OCI-LY1 (cell line): Measurements from ENCODE around the gene TMEM98.
"Not testable (repeated sequence)": the region's sequence is repeated elsewhere in the genome, so short reads cannot be mapped to it uniquely, and the experiment has no call there.

Experiments
- H2AFZ ChIP-seq: fragments of 200-600 bp; sonication (generic), shearing (Covaris generic); 2 replicates; pipeline ENCODE4 v1.6.0; 2014; ENCODE audit warnings: antibody characterized with exemption, mild to moderate bottlenecking, low read length
- H3F3A ChIP-seq: fragments of 200-600 bp; sonication (generic), shearing (Covaris generic); 2 replicates; pipeline ENCODE4 v1.6.0; 2014; ENCODE audit warnings: mild to moderate bottlenecking, antibody characterized with exemption, low read length, moderate library complexity; ENCODE audit not compliant: insufficient read depth
- H3K27ac ChIP-seq: fragments of 200-600 bp; sonication (generic); 2 replicates; pipeline ENCODE4 v1.5.1; 2014; ENCODE audit warnings: low read length, mixed run types, mild to moderate bottlenecking, low read depth; ENCODE audit not compliant: poor library complexity, severe bottlenecking
- H3K27me3 ChIP-seq: fragments of 200-600 bp; sonication (generic); 2 replicates; pipeline ENCODE4 v1.6.0; 2014; ENCODE audit warnings: antibody characterized with exemption, mild to moderate bottlenecking, low read length, moderate library complexity; ENCODE audit not compliant: insufficient read depth
- H3K36me3 ChIP-seq: fragments of 200-600 bp; sonication (generic); 2 replicates; pipeline ENCODE4 v1.6.1; 2014; ENCODE audit warnings: mild to moderate bottlenecking, antibody characterized with exemption, low read length, moderate library complexity, mixed read lengths; ENCODE audit not compliant: insufficient read depth
- H3K4me1 ChIP-seq: fragments of 200-600 bp; sonication (generic); 2 replicates; pipeline ENCODE4 v1.5.1; 2014; ENCODE audit warnings: mild to moderate bottlenecking, low read length, moderate library complexity; ENCODE audit not compliant: insufficient read depth, severe bottlenecking
- H3K4me2 ChIP-seq: fragments of 200-600 bp; sonication (generic), shearing (Covaris generic); 2 replicates; pipeline ENCODE4 v1.6.1; 2014; ENCODE audit warnings: low read length
- H3K4me3 ChIP-seq: fragments of 200-600 bp; sonication (generic); 2 replicates; pipeline ENCODE4 v1.5.1; 2014; ENCODE audit warnings: low read length, low read depth, mild to moderate bottlenecking, mixed read lengths; ENCODE audit not compliant: poor library complexity, severe bottlenecking
- H3K79me2 ChIP-seq: fragments of 200-600 bp; shearing (Covaris generic); 2 replicates; pipeline ENCODE4 v1.6.1; 2016; ENCODE audit warnings: mixed run types, low read length, mixed read lengths; ENCODE audit not compliant: insufficient read depth
- H3K9ac ChIP-seq: fragments of 200-600 bp; sonication (generic), shearing (Covaris generic); 2 replicates; pipeline ENCODE4 v1.6.1; 2014; ENCODE audit warnings: mild to moderate bottlenecking, low read length, mixed read lengths
- H3K9me2 ChIP-seq: fragments of 200-600 bp; sonication (generic), shearing (Covaris generic); 2 replicates; pipeline ENCODE4 v1.6.1; 2014; ENCODE audit warnings: low read depth, mild to moderate bottlenecking, low read length, mixed read lengths
- H3K9me3 ChIP-seq: fragments of 200-600 bp; shearing (Covaris generic); 2 replicates; pipeline ENCODE4 v1.6.1; 2014; ENCODE audit warnings: low read length, mixed read lengths
- H4K20me1 ChIP-seq: fragments of 200-600 bp; sonication (generic), shearing (Covaris generic); 2 replicates; pipeline ENCODE4 v1.6.0; 2016; ENCODE audit warnings: mild to moderate bottlenecking, low read length; ENCODE audit not compliant: insufficient read depth
- CTCF ChIP-seq: fragments of 200-600 bp; sonication (generic), shearing (Covaris generic); IDR thresholded peaks from 2 replicates; pipeline ENCODE4 v1.5.1; 2017; ENCODE audit warnings: mild to moderate bottlenecking, antibody characterized with exemption, low read length, moderate library complexity, mixed read lengths
- EZH2 ChIP-seq: fragments of 200-600 bp; sonication (generic), shearing (Covaris generic); IDR thresholded peaks from 2 replicates; pipeline ENCODE4 v1.8.0; 2017; ENCODE audit warnings: borderline replicate concordance, mixed run types, mild to moderate bottlenecking, antibody characterized with exemption, low read length, moderate library complexity, mixed read lengths

The TMEM98 gene

GRCh38 chr17:32976605-32977004 lies 48.7 kb downstream of the TMEM98 start:
- no peak overlapping the region for H3K4me2 ChIP-seq
- H3K9me2 ChIP-seq: no peaks in the 10 kb centered on the region
- no peaks in the 10 kb centered on the region for H3K79me2 ChIP-seq
- no peaks in the 10 kb centered on the region for H3K27me3 ChIP-seq
- no peaks in the 10 kb centered on the region for H3K4me1 ChIP-seq
- no peak overlapping the region for H2AFZ ChIP-seq
- TF ChIP-seq EZH2: no peak
- no peak for TF ChIP-seq CTCF
- H3K9ac ChIP-seq: no peak overlapping the region
- H3K9me3 ChIP-seq: no peaks in the 10 kb centered on the region
- no peaks in the 10 kb centered on the region for H3F3A ChIP-seq
- no peak overlapping the region for H3K27ac ChIP-seq
- H3K36me3 ChIP-seq: no peaks in the 10 kb centered on the region
- H3K4me3 ChIP-seq: no peak overlapping the region
- no peaks in the 10 kb centered on the region for H4K20me1 ChIP-seq

- no peaks in the 10 kb centered on the region for H3F3A ChIP-seq
- H3K4me2 ChIP-seq: no peak overlapping the region
- TF ChIP-seq CTCF (no peak), EZH2 (no peak)
- no peaks in the 10 kb centered on the region for H3K9me3 ChIP-seq
- H4K20me1 ChIP-seq: no peaks in the 10 kb centered on the region
- H3K79me2 ChIP-seq: no peaks in the 10 kb centered on the region
- H3K4me3 ChIP-seq: no peak overlapping the region
- H2AFZ ChIP-seq: no peak overlapping the region
- no peaks in the 10 kb centered on the region for H3K9me2 ChIP-seq
- no peaks in the 10 kb centered on the region for H3K4me1 ChIP-seq
- H3K36me3 ChIP-seq: no peaks in the 10 kb centered on the region
- H3K9ac ChIP-seq: no peak overlapping the region
- no peaks in the 10 kb centered on the region for H3K27me3 ChIP-seq
- H3K27ac ChIP-seq: no peak overlapping the region
Measured at GRCh38 chr17:32980230-32980629, 52.3 kb downstream of the TMEM98 start.

GRCh38 chr17:32981611-32982010 lies 53.7 kb downstream of the TMEM98 start:
- not testable (repeated sequence) for H3K27me3 ChIP-seq, H3K4me1 ChIP-seq, H2AFZ ChIP-seq, H3F3A ChIP-seq, H3K27ac ChIP-seq, H3K79me2 ChIP-seq, H4K20me1 ChIP-seq, H3K9ac ChIP-seq, H3K4me3 ChIP-seq, H3K9me3 ChIP-seq, H3K4me2 ChIP-seq, H3K36me3 ChIP-seq, H3K9me2 ChIP-seq

- Histone ChIP-seq H3F3A (no peaks in the 10 kb centered on the region), H3K4me2 (no peak overlapping the region), H3K9me2 (no peaks in the 10 kb centered on the region), H3K9me3 (no peaks in the 10 kb centered on the region), H3K4me1 (no peaks in the 10 kb centered on the region), H3K27ac (no peak overlapping the region), H2AFZ (no peak overlapping the region), H3K36me3 (no peaks in the 10 kb centered on the region), H3K9ac (no peak overlapping the region), H3K79me2 (no peaks in the 10 kb centered on the region), H4K20me1 (no peaks in the 10 kb centered on the region), H3K4me3 (no peak overlapping the region), H3K27me3 (no peaks in the 10 kb centered on the region)
- TF ChIP-seq EZH2 (no peak), CTCF (no peak)
Measured at GRCh38 chr17:32985050-32985756, 57.2 kb downstream of the TMEM98 start.

- H3K9ac ChIP-seq, H3K36me3 ChIP-seq: not testable (repeated sequence)
Measured at GRCh38 chr17:32987453-32987805, 59.5 kb downstream of the TMEM98 start.

More at GRCh38 chr17:32987453-32987805, 59.5 kb downstream of the TMEM98 start:
- not testable (repeated sequence) for H3K79me2 ChIP-seq, H3K4me1 ChIP-seq, H3K9me2 ChIP-seq, H2AFZ ChIP-seq, H3K4me3 ChIP-seq, H4K20me1 ChIP-seq, H3K27me3 ChIP-seq, H3K27ac ChIP-seq, H3K9me3 ChIP-seq, H3F3A ChIP-seq, H3K4me2 ChIP-seq
